Thoracic aorta (tissue), 2 donors: ENCODE data around the gene EPDR1. TPM values are rescaled to one million over a fixed set of nuclear protein-coding genes. Genes with fewer than 3 reads are reported as not detected.

ENCODE experiments used
- ATAC-seq: fragments of 150-250 bp; one replicate; pipeline ENCODE4 v1.8.0; 2017; ENCODE audit warnings: low read depth; ENCODE audit not compliant: insufficient number of reproducible peaks, low FRiP score
- DNase-seq: peaks from one replicate; pipeline ENCODE4 v3.0.0-alpha.2; 2020; ENCODE audit warnings: low spot score
- H3K27ac ChIP-seq, 2 donors: fragments of 200-600 bp; sonication (generic); 1 replicate in 1 of 2; 2 replicates in 1 of 2; pipeline ENCODE4 v1.5.1; 2016; ENCODE audit warnings: mild to moderate bottlenecking in 2 of 2, moderate library complexity in 2 of 2
- H3K27me3 ChIP-seq: fragments of 200-600 bp; sonication (generic); replicated peaks from 2 replicates; pipeline ENCODE4 v1.6.0; 2016; ENCODE audit warnings: mild to moderate bottlenecking; ENCODE audit not compliant: insufficient read depth
- H3K36me3 ChIP-seq: fragments of 200-600 bp; sonication (generic); one replicate; pipeline ENCODE4 v1.5.1; 2016
- H3K4me1 ChIP-seq, 2 donors: fragments of 200-600 bp; sonication (generic); 1 replicate in 1 of 2; 2 replicates in 1 of 2; pipeline versions ENCODE4 v1.5.1 to v1.6.0; 2016; ENCODE audit warnings: low read depth in 2 of 2, mild to moderate bottlenecking in 1 of 2; ENCODE audit not compliant: control insufficient read depth in 1 of 2
- H3K4me3 ChIP-seq: fragments of 200-600 bp; sonication (generic); 2 replicates; pipeline ENCODE4 v1.5.1; 2016; ENCODE audit warnings: mild to moderate bottlenecking
- H3K9me3 ChIP-seq: fragments of 200-600 bp; sonication (generic); 2 replicates; pipeline ENCODE4 v1.5.1; 2016
- CTCF ChIP-seq: fragments of 200-600 bp; sonication (generic); IDR thresholded peaks from one replicate; pipeline ENCODE4 v1.5.1; 2019; ENCODE audit warnings: antibody characterized with exemption
- total RNA-seq, 2 donors: library from RNA; depleted of rRNA; stranded (reverse); fragments of >200 nt; gene quantifications; one replicate each; pipeline versions ENCODE4 v1.1.0 to v1.2.3, GENCODE V29; 2016

The EPDR1 gene
- total RNA-seq, 2 donors from 2014 or later: 59.3 to 98.8 TPM

GRCh38 chr7:37901236-37901827 lies 19.1 kb upstream of the EPDR1 start:
- peak; percentile 55 for TF ChIP-seq CTCF
- DNase-seq (no peak), ATAC-seq (peak; percentile 36)
- Histone ChIP-seq H3K9me3 (no peaks in the 10 kb centered on the region), H3K4me1 (peaks cover 3 to 8% of the 10 kb centered on the region in 2 donors), H3K4me3 (no peak overlapping the region), H3K27ac (no peak overlapping the region), H3K27me3 (no peaks in the 10 kb centered on the region), H3K36me3 (no peaks in the 10 kb centered on the region)

GRCh38 chr7:37901890-37902524 lies 18.4 kb upstream of the EPDR1 start:
- no peaks in the 10 kb centered on the region for H3K27me3 ChIP-seq
- no peaks in the 10 kb centered on the region for H3K9me3 ChIP-seq
- ATAC-seq (no peak), DNase-seq (no peak)
- peaks cover 3 to 8% of the 10 kb centered on the region in 2 donors for H3K4me1 ChIP-seq
- H3K27ac ChIP-seq: no peak overlapping the region
- H3K4me3 ChIP-seq: no peak overlapping the region
- H3K36me3 ChIP-seq: no peaks in the 10 kb centered on the region
- no peak for TF ChIP-seq CTCF

GRCh38 chr7:37908221-37908788 lies 12.1 kb upstream of the EPDR1 start:
- Histone ChIP-seq H3K27ac (peak overlapping the region; percentile 30 to 39), H3K27me3 (no peaks in the 10 kb centered on the region), H3K4me3 (no peak overlapping the region), H3K36me3 (no peaks in the 10 kb centered on the region), H3K9me3 (no peaks in the 10 kb centered on the region), H3K4me1 (peaks cover 3 to 23% of the 10 kb centered on the region in 2 donors)
- no peak for DNase-seq
- no peak for TF ChIP-seq CTCF
- ATAC-seq: no peak

- peak overlapping the region; percentile 45 to 62 for H3K27ac ChIP-seq
- TF ChIP-seq CTCF: no peak
These were observed 7.7 kb upstream of the EPDR1 start for GRCh38 chr7:37912756-37913155.

GRCh38 chr7:37915438-37915837 lies 5.0 kb upstream of the EPDR1 start:
- peak overlapping the region; percentile 75 for H3K4me3 ChIP-seq
- peak overlapping the region; percentile 74 to 76 for H3K27ac ChIP-seq
- H3K4me1 ChIP-seq: peaks cover 8 to 35% of the 10 kb centered on the region in 2 donors
- no peak for TF ChIP-seq CTCF
- DNase-seq (no peak), ATAC-seq (no peak)
- no peaks in the 10 kb centered on the region for H3K27me3 ChIP-seq
- no peaks in the 10 kb centered on the region for H3K9me3 ChIP-seq
- H3K36me3 ChIP-seq: no peaks in the 10 kb centered on the region

More at GRCh38 chr7:37912756-37913155, 7.7 kb upstream of the EPDR1 start:
- H3K27me3 ChIP-seq: no peaks in the 10 kb centered on the region
- no peaks in the 10 kb centered on the region for H3K9me3 ChIP-seq
- no peak for DNase-seq
- no peaks in the 10 kb centered on the region for H3K36me3 ChIP-seq
- no peak for ATAC-seq
- peaks cover 11 to 40% of the 10 kb centered on the region in 2 donors for H3K4me1 ChIP-seq
- H3K4me3 ChIP-seq: no peak overlapping the region
